HG02588 (cell line): ENCODE measurements around the gene KRTAP5-6.

ENCODE experiments used
- ATAC-seq: cut with Tn5 transposase; IDR thresholded peaks from one replicate; pipeline ENCODE4 v1.9.1; 2021; ENCODE audit warnings: mild to moderate bottlenecking, moderate library complexity; ENCODE audit not compliant: unreplicated experiment

KRTAP5-6 gene

DNA sequence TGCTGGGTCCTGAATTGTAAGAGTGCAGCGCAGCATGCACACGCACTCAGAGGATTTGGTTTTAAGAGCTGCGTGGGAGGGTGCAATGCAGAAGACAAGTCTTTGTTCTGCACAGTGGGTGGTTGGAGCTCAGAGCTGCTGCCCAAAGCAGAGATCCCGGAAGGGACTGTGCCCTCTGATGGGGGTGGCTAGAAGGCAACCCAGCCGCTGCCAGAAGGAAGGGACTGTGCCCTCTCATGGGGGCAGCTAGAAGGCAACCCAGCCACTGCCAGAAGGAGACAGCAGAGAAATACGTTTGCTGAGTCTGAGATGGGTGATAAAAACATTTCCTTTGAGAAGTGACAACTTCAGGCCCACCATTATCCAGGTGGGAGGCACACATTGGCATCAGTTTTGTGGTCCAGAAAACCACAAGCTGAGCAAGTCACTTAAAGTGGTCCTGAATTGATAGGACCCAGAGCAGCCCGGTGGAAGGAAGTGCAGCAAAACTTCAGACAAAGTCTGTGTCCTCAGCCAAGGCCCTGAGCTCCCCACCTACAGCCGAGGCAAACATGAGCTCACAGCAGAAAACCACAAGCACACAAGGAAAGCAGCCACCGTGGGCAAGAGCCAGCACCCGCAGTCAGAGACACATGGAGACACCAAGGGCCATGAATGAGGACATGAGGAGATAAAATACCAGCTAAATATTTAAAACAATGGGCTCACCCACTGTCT lies 4.3 kb downstream of the KRTAP5-6 start:
- no peak for ATAC-seq

DNA sequence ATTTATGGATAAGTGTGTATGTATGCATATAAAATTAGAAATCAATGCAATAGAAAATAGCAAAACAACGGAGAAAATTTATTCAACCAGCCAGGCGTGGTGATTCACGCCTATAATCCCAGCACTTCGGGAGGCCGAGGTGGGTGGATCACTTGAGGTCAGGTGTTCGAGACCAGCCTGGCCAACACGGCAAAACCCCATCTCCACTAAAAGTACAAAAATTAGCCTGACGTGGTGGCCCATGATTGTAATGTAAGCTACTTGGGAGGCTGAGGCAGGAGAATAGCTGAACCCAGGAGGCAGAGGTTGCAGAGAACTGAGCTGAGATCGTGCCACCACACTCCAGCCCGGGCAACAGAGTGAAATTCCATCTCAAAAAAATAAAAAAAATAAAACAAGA lies 5.5 kb downstream of the KRTAP5-6 start:
- no peak for ATAC-seq

DNA sequence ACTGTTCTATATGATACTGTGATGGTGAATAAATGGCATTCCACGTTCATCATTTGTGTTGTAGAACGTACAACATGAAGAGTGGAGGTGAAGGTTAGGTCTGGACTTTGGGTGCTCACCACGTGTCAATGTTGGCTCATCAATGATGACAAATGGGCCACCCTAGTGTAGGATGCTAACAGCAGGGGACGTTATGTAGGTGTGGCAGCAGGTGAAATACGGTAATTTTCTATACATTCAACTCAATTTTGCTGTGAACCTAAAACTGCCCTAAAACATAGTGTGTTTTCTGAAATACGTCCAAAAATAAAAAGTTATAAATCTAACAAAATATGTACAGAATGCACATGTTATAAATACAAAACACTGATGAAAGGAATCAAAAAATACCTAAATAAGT lies 6.2 kb downstream of the KRTAP5-6 start:
- ATAC-seq: no peak

DNA sequence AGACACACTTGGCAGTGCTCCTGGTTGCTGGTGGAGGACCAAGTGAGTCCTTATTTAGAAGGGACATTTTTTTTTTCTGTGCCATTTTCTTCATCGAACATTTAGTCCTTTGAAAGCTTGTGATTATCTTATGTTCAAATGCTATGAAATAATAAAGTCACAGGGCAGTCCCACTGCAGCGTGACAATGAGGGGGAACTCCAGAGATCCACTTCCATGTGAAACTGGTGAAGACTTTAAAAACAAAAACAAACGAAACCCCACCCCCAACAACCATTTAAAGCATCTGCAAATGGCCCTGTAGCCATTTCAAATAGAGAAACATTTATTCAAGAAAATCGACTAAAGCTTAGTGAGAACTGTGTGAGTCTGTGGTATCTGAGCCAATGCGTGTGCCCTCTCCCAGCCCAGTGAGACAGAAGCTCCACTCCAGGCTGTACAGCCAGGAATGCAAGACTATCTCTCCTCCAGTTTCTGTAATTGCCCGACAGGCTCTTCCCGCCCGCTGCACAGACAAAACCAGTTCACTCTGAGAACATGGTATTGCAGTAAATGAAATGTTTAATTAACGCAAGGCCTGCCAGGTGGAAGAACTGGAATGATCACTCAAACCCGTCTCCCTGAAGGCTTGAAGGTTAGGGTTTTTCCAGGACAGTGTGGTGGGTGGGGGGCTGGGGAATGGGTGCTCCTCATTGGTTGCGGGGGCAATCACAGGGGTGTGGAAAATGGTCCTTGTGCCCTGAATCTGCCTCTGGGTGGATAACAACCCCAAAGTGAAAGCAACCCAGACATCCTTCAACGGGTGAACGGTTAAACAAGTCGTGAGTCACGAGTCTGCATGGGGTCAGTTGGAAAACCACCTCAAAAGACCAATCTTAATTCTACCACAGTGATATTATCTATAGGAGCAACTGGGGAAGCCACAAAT lies 8.4 kb downstream of the KRTAP5-6 start:
- no peak for ATAC-seq

DNA sequence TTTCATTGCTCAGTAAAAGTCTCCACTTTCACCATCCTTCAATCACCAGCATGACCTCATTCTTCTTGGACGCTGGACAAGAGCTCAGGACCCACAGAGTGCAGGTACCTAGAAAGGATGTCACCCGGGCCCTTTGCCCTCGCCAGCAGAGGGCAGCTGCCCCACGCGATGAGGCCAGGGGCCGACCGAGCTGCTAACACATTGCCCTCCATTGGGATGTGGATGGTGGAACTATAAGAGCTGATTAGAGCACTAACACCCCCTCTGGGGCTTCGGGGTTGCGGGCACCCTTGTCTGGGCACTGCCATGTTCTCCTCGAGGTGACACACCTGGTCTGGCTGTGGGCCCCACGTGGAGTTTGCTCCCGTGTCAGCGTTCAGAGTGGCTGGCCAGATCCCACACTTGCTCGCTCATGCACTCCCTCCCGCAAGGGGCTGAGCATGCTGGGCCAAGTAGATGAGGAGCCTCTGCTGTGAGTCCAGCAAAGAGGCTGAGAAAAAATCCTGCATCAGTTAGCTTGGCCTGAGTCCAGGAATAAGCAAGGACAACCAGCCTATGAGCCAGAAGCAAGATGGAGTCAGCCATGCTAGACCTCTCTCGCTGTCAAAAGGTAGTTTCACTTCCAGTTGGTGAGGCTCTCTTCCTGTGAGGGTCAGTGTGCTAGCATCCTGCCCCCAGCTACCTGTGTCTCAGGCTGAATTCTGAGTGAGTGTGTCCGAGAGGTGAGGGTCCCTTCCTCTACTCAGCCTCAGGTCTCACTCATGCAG lies 9.8 kb downstream of the KRTAP5-6 start:
- ATAC-seq: no peak

DNA sequence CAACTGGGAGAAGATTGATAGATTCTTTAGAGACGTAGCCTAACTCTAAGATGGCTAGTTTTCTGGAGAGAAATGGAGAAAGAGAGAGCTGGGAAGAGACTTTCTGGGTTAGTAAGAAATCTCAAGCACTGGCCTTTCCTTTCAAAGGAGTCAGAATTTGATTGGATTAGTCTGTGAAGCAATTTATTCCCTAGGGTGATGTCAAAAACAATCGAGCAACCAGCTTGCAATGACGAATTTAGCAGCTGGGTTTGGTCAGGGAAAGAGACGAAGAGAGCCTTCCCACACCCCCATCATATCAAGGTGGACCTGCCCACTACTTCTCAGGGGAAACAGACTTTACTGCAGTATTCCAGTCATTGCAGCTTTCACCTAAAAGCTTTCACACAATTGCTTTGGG lies 10.8 kb downstream of the KRTAP5-6 start:
- ATAC-seq: no peak

DNA sequence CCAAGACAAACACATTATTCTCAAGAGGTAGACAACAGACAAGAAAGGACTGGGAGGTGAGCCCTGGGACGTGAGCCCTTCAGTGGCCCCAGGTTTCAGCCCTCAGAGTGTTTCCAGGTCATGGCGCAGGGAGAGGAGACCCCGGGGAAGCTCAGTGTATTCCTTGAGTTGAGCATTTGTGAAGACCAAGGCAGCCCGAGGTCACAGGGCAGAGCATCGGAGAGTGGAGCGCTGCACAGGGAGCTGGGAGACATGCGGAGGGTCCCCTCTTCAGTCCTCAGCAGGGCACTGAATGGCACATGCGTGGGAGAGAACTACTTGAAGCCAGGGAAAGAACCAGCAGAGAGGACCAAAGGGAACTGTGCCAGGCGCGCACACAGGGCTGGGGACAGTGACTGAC lies 11.7 kb downstream of the KRTAP5-6 start:
- ATAC-seq: no peak

DNA sequence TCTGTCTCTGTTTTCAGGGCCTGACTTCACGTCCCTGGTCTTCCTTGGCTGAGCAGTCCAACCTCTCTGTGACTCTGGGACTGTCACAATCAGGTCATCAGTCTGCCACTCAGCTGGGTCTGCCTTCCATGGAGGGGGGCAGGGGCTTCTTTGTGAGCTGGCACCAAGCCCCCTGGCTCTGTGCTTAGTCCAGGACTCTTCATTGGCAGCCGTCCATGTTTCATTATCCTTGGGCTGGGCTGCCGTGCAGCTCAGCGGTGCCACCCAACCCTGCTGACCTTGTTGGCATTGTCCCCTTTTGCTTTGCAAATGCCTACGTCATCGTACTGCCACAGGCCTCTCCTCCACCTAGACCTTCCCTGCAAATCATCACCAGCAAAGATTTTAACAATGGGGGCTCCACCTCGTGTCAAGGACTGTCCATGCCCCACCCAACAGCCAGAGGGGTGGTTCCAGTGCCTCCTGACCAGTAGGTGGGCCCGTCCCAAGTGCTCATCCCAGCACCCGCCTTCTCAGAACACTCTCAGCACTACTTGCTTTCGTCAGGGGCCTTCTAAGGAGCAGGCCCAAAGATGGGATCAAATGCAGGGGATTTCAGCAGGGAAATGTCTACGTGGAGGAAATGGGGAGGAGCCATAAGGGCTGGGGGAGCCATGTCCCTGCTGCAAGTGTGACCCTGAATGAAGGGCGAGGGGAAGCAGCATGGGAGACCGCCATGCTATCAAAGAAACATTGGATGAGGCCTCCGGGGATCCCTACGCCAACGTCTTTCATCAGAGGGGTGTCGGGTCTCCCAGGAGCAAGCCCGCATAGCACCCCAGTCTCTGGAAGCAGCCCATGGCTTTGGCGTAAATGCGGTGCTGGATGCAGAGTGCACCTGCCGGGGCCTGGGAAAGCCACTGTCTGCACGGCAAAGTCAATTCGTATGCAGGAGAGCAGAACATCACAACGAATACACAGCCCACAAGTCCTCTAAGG lies 18.2 kb downstream of the KRTAP5-6 start:
- ATAC-seq: no peak

DNA sequence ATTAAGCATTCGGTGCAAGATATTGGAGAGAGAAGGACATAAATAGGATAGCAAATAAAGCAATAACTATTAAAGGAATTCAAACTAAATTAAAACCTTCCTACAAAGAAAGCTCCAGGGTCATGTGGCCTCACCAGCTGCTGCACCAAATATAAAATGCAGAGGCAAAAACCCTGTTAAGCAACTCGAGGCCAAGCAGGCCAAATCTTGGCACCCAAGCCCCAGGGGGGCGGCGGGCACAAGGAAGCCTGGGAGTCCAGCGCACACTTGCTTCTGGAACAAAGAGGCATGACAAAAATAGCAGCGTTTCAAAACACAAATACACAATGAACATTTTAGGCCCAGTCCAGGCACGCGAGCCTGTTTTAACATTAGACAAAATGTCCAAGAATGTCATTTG lies 20.8 kb downstream of the KRTAP5-6 start:
- ATAC-seq: no peak

DNA sequence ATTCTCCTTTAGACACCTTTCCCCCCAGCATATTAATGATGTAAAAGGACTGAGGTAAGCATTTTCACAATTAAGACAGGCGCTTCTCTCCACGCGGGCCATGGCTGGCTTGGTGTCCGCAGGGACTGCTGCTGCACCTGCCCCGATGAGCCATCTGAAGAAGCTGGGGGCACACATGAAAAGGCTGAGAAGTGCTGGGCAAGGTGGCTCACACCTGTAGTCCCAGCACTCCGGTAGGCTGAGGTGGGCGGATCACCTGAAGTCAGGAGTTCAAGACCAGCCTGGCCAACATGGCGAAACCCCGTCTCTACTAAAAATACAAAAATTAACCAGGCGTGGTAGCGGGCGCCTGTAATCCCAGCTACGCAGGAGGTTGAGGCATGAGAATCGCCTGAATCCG lies 21.3 kb downstream of the KRTAP5-6 start:
- no peak for ATAC-seq

DNA sequence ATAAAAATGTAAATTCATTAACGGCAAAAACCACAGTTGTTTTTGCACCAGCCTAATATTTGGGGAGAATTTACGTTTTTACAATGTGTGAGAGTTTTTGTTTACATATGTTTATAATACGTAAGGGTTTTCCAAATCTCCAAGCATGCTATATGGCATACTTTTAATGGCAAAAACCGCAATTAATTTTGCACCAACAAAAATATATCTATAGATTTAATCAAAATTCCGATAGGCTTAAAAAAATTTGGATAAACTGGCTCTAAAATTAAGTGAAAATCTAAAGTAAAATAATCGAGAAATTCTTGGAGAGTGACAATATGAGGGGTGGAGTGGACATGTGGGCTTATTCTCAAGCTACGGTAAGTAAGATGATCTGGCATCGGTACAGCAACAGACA lies 22.8 kb downstream of the KRTAP5-6 start:
- ATAC-seq: no peak

DNA sequence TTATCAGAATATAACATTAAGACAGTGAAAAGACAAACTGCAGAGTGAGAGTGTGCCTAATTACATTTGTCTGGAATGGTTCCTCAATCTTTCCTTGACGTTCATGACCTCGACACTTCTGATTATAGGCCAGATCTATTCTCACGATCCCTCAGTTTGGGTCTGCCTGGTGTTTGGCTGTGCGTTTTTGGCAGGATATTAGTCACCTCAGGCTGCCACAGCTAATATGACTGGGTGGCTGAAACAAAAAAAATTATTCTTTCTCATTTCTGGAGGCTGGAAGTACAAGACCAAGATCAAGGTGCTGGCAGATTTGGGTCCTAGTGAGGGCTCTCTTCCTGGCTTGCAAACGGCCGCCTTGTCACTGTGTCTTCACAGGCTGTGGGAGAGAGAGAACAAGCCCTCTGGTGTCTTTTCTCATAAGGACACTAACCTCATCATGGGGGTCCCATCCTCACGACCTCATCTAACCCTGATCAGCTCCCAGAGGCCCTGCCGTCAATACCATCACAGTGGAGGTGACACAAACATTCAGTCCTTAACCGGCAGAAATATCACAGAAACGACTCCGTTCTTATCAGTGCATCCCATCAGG lies 30.2 kb downstream of the KRTAP5-6 start:
- no peak for ATAC-seq

DNA sequence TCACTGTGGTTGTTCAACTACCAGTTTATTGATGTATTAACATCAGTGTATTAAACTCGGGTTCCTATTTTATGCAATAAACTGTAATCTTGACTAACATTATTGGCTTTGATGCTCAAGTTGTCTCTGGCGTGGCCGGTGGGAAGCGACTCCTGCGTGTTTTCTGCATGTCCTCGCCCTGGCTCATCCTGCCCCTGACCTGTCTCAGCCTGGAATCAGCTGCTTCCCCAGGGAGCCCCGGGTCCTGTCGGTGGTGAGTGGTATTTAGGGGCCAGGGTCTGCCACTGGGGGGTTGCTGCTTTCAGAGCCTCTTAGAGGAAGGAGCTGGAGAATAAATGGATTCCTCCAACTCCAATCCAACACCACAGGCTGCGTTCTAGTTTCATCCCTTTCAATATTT lies 30.9 kb downstream of the KRTAP5-6 start:
- no peak for ATAC-seq

DNA sequence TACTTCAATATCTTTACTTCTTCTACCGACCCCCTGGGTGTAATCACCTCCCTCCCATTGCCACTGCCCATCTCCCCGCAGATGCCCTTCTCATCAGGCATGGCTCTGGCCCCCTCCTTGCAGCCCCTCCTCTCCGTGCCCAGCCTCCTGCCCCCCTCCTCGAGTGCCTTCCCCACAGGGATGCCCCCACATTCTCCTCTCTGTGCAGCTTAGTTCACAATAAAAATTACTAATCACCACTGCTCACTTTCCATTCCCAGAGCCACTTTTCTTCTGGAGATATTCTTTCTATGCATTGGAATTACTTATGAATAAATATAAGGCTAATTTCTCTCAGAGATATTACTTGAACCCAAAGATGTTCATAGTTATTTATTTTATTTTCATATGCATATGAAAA lies 31.3 kb downstream of the KRTAP5-6 start:
- no peak for ATAC-seq

DNA sequence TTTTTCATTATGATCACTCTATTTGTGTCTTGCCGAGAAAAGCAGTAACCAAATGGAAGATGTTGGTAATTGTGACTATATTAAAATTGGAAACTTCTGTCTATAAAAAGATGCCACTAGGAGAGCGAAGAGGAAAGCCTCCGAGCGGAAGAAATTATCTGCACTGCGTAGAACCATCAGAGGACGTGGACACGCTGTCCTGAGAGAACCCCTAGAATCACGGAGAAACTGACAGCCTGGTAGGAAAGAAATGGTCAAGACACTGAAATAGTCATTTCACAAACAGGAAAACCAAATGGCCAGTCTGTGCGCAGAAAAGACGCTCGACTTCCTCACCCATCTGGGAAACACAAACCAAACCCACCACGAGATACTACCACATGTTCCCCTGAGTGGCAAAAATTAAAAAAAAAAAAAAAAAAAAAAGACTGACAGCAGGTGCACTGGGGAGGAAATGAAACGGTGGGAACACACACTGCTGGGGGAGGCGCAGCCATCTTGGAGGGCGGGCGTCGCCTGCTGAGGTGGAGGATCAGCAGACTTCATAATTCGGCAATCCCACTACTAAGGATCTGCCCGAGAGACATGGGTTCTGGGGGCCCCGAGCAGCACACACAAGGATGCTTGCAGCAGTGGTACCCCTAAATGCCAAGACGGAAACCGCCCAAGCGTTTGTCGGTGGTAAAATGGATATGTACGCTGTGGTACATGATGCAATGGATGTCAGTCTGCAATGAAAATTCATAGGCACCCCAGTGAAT lies 32.1 kb downstream of the KRTAP5-6 start:
- ATAC-seq: no peak

DNA sequence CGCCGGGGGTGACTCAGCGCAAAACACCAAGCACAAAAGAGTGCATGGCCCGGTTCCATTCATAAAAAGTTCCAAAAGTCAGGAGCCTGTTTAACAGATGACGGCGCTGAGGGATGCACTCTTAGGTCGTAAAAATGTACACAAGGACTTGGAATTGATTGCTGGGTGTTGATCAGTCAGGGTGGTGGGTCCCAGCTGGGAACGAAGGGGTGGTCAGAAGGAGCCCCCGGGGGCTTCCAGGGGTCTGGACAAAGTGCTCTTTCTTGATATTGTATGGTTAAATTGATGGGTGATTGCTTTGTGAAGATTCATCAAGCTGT lies 32.7 kb downstream of the KRTAP5-6 start:
- no peak for ATAC-seq

DNA sequence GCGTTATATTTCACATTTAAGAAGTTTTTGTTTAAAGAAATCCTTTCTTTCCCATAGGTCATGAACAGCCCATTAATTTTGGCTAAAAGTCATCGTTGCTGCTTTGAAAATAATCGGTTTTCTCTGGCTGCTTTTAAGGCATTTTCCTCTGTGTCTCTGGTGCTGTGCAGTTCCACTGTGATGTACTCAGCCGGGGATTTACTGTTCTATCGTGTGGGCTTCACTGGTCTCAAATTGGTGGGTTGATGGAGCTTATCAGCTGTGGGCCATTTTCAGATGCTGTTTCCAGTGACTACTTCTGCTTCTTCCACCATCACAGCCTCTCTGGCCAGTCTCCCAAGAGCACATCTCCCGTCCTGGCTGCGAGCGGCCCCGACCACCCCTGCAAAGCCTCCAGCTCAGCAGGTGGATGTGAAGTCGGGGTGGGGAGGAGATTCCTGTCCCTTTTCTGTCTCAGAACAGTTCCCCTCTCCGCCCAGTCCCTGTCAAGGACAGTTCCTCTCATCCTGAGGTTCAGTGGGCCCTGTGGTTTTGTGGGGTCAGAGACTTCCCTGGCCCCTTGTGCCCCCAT lies 33.1 kb downstream of the KRTAP5-6 start:
- no peak for ATAC-seq

DNA sequence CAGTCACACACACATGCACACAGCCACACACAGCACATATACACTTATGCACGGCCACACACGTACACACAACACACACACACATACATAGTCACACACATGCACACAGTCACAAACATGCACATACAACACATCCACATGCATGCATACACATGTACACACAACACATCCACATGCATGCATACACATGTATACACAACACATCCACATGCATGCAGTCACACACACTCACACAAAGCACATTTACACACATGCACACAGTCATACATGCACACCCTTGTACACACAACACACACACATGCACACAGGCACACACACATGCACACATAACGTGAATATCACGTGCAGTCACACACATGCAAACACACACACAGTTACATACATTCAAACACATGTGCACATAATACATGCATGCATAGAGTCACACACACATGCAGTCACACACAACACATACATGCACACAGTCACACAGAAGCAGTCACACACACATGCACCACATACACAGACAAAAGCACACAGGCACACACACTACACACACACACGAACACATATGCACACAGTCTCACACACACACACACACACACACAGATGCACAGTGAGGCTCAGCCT lies 34.6 kb downstream of the KRTAP5-6 start:
- no peak for ATAC-seq
